Sigmoid colon (tissue), 7 donors: Measurements from ENCODE around the gene GCLC. TPM values are rescaled to one million over a fixed set of nuclear protein-coding genes. Genes with fewer than 3 reads are reported as not detected.

Source experiments
- DNase-seq: peaks from one replicate; pipeline ENCODE4 v3.0.0-alpha.2; 2019
- H3K27ac ChIP-seq, 4 donors: fragments of 200-600 bp; sonication (generic); one replicate each; pipeline ENCODE4 v1.5.1; 2016 to 2019; ENCODE audit warnings: mild to moderate bottlenecking in 1 of 4
- H3K27me3 ChIP-seq, 3 donors: fragments of 200-600 bp; sonication (generic); one replicate each; pipeline ENCODE4 v1.5.1; 2019; ENCODE audit warnings: mild to moderate bottlenecking in 1 of 3
- H3K36me3 ChIP-seq, 4 donors: fragments of 200-600 bp; sonication (generic); one replicate each; pipeline ENCODE4 v1.5.1; 2016 to 2019
- H3K4me1 ChIP-seq, 4 donors: fragments of 200-600 bp; sonication (generic); one replicate each; pipeline ENCODE4 v1.5.1; 2017 to 2019
- H3K4me3 ChIP-seq, 4 donors: fragments of 200-600 bp; sonication (generic); one replicate each; pipeline ENCODE4 v1.5.1; 2017 to 2019; ENCODE audit warnings: mild to moderate bottlenecking in 2 of 4, moderate library complexity in 1 of 4
- H3K9me3 ChIP-seq, 4 donors: fragments of 200-600 bp in 3 of 4; sonication (generic) in 3 of 4; one replicate each; pipeline versions ENCODE4 v1.5.1 to v1.6.1; 2013 to 2019
- CTCF ChIP-seq, 4 experiments: fragments of 450-650 bp in 3 of 4; fragments of 200-600 bp in 1 of 4; IDR thresholded peaks; one replicate each; pipeline ENCODE4 v1.5.1; 2016 to 2019; ENCODE audit warnings: antibody characterized with exemption in 4 of 4, mild to moderate bottlenecking in 3 of 4, moderate library complexity in 2 of 4
- EP300 ChIP-seq, 4 donors: sonication (generic); formaldehyde crosslinking; IDR thresholded peaks; one replicate each; pipeline ENCODE4 v1.6.1; 2017; ENCODE audit warnings: antibody characterized with exemption in 4 of 4
- POLR2A ChIP-seq, 2 donors: fragments of 450-650 bp; IDR thresholded peaks; one replicate each; pipeline ENCODE4 v1.6.1; 2016; ENCODE audit warnings: antibody characterized with exemption in 2 of 2, mild to moderate bottlenecking in 2 of 2, moderate library complexity in 2 of 2
- POLR2AphosphoS5 ChIP-seq, 4 donors: sonication (generic); formaldehyde crosslinking; IDR thresholded peaks; one replicate each; pipeline ENCODE4 v1.6.1; 2017; ENCODE audit warnings: antibody characterized with exemption in 4 of 4
- whole genome bisulfite sequencing, 2 donors: extraction: QIAGEN DNeasy Blood & Tissue Kit; methylation state at CpG; one replicate each; pipeline ENCODE4 v1.1.7; 2013; 5-methylcytosine and 5-hydroxymethylcytosine counted together
- intact Hi-C: fragments of 100-400 bp; cut with DNase I; formaldehyde crosslinking; loops from one replicate; pipeline ENCODE4 v1.15.1; 2023
- polyA plus RNA-seq, 3 donors: library from polyadenylated mRNA; stranded (reverse); fragments of 200-250 nt; gene quantifications; one replicate each; pipeline ENCODE4 v1.2.3, GENCODE V29; 2013
- total RNA-seq, 4 donors: library from RNA; depleted of rRNA; stranded (reverse); fragments of >200 nt; gene quantifications; one replicate each; pipeline ENCODE4 v1.1.0, GENCODE V29; 2016
- donor health status: healthy with polysubstance abuse.
- donor health status: Bipolar disorder and iron deficiency.
- donor health status: healthy.

The GCLC gene
- total and polyA plus RNA-seq, 7 donors, result 16.2 to 60.3 (median 53.7) TPM

- TF ChIP-seq POLR2AphosphoS5 (IDR thresholded peaks at IDR 0.05) (no peak), CTCF (IDR thresholded peaks at IDR 0.05) (no peak), POLR2A (IDR thresholded peaks at IDR 0.05) (no peak), EP300 (IDR thresholded peaks at IDR 0.05) (no peak)
- intact Hi-C loops, result no loop called here
- 89 to 92% methylated on average over 1 of the region's 1 CpG for WGBS, 2 donors
- Histone ChIP-seq H3K27me3 (no peaks in the 10 kb centered on the region), H3K4me3 (no peak overlapping the region), H3K27ac (no peak overlapping the region), H3K4me1 (peaks cover 0 to 9% (median 1%) of the 10 kb centered on the region in 4 donors), H3K9me3 (no peaks in the 10 kb centered on the region), H3K36me3 (no peaks in the 10 kb centered on the region)
- DNase-seq, result no peak
Measured at GRCh38 chr6:53587291-53587690, 42.4 kb upstream of the GCLC start.

- Histone ChIP-seq H3K9me3 (no peaks in the 10 kb centered on the region), H3K27ac (no peak overlapping the region), H3K4me1 (peaks cover 0 to 17% (median 11%) of the 10 kb centered on the region in 4 donors), H3K36me3 (no peaks in the 10 kb centered on the region), H3K4me3 (no peak overlapping the region), H3K27me3 (no peaks in the 10 kb centered on the region)
- no peak for DNase-seq
- WGBS, 2 donors, result 74 to 87% methylated on average over 7 of the region's 7 CpGs
- intact Hi-C loops, result no loop called here
- TF ChIP-seq CTCF (IDR thresholded peaks at IDR 0.05), result no peak
- no peak for TF ChIP-seq POLR2AphosphoS5 (IDR thresholded peaks at IDR 0.05)
- TF ChIP-seq EP300 (IDR thresholded peaks at IDR 0.05), result no peak
- no peak for TF ChIP-seq POLR2A (IDR thresholded peaks at IDR 0.05)
Measured at GRCh38 chr6:53585208-53585900, 40.5 kb upstream of the GCLC start.

GRCh38 chr6:53584726-53585125 is 39.8 kb upstream of the GCLC start:
- Histone ChIP-seq H3K36me3 (no peaks in the 10 kb centered on the region), H3K9me3 (no peaks in the 10 kb centered on the region), H3K4me1 (peaks cover 0 to 17% (median 11%) of the 10 kb centered on the region in 4 donors), H3K27me3 (no peaks in the 10 kb centered on the region), H3K4me3 (no peak overlapping the region), H3K27ac (no peak overlapping the region)
- no peak for DNase-seq
- 51 to 77% methylated on average over 2 of the region's 2 CpGs for WGBS, 2 donors
- intact Hi-C loops, result no loop called here
- TF ChIP-seq POLR2AphosphoS5 (IDR thresholded peaks at IDR 0.05), result no peak
- no peak for TF ChIP-seq EP300 (IDR thresholded peaks at IDR 0.05)
- no peak for TF ChIP-seq POLR2A (IDR thresholded peaks at IDR 0.05)
- TF ChIP-seq CTCF (IDR thresholded peaks at IDR 0.05), result no peak

- TF ChIP-seq CTCF (IDR thresholded peaks at IDR 0.05), result no peak
- TF ChIP-seq POLR2AphosphoS5 (IDR thresholded peaks at IDR 0.05), result no peak
- no peak for TF ChIP-seq EP300 (IDR thresholded peaks at IDR 0.05)
- no peak for TF ChIP-seq POLR2A (IDR thresholded peaks at IDR 0.05)
- Histone ChIP-seq H3K27ac (no peak overlapping the region), H3K4me1 (peaks cover 0 to 17% (median 11%) of the 10 kb centered on the region in 4 donors), H3K36me3 (no peaks in the 10 kb centered on the region), H3K4me3 (no peak overlapping the region), H3K9me3 (no peaks in the 10 kb centered on the region), H3K27me3 (no peaks in the 10 kb centered on the region)
- DNase-seq, result no peak
- intact Hi-C loops, result no loop called here
- 87 to 94% methylated on average over 3 of the region's 3 CpGs for WGBS, 2 donors
Measured at GRCh38 chr6:53583451-53583850, 38.5 kb upstream of the GCLC start.

GRCh38 chr6:53582963-53583362 is 38.1 kb upstream of the GCLC start:
- no peaks in the 10 kb centered on the region for H3K27me3 ChIP-seq
- DNase-seq, result no peak
- intact Hi-C loops, result no loop called here
- H3K4me3 ChIP-seq, result no peak overlapping the region
- TF ChIP-seq POLR2AphosphoS5 (IDR thresholded peaks at IDR 0.05) (no peak), CTCF (IDR thresholded peaks at IDR 0.05) (no peak), EP300 (IDR thresholded peaks at IDR 0.05) (no peak), POLR2A (IDR thresholded peaks at IDR 0.05) (no peak)
- H3K9me3 ChIP-seq, result no peaks in the 10 kb centered on the region
- 81 to 92% methylated on average over 2 of the region's 2 CpGs for WGBS, 2 donors
- H3K4me1 ChIP-seq, result peaks cover 0 to 17% (median 11%) of the 10 kb centered on the region in 4 donors
- H3K36me3 ChIP-seq, result no peaks in the 10 kb centered on the region
- no peak overlapping the region for H3K27ac ChIP-seq
